HG02571 (cell line): ENCODE measurements around the gene MAGI1.

ENCODE experiments used
- ATAC-seq: cut with Tn5 transposase; IDR thresholded peaks from one replicate; pipeline ENCODE4 v1.9.1; 2021; ENCODE audit warnings: mild to moderate bottlenecking, moderate library complexity; ENCODE audit not compliant: unreplicated experiment

MAGI1 gene

DNA sequence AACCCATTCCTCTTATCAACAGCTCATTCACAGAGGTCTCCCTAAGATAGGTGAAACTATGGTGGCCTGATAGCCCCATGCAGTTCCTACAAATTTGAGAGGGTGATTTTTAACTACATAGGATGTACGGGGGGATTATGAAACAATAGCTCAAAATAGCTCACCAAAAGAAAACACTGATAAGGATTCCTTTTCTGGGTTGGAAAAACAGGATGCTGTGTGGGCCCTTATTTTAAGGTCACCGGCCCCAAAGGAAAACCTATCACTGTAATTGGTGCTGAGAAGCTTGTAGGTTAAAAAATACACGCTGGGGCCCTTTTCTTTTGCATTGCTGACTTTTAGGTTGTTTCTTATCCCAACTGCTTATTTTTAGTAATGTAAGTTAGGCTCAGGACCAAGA, 627.4 kb downstream of the MAGI1 start:
- no peak for ATAC-seq

DNA sequence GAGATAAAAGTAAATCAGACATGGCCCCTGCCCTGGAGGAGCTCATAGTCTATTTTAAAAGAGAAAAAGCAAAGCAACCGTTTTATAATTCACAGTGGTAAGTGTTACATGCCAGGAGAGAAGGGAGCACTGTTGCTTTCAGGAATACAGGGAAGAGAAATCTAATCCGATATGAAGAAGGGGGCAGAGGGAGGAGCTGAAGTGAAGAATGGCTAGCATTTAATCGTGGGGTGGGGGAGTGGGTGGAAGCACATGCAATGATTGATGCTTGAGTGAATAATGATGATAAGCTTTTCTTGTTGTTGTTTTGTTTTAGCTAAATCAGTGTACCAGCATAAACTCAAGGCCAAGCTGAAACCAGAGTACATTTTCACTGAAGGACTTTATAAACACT, 629.5 kb downstream of the MAGI1 start:
- no peak for ATAC-seq

DNA sequence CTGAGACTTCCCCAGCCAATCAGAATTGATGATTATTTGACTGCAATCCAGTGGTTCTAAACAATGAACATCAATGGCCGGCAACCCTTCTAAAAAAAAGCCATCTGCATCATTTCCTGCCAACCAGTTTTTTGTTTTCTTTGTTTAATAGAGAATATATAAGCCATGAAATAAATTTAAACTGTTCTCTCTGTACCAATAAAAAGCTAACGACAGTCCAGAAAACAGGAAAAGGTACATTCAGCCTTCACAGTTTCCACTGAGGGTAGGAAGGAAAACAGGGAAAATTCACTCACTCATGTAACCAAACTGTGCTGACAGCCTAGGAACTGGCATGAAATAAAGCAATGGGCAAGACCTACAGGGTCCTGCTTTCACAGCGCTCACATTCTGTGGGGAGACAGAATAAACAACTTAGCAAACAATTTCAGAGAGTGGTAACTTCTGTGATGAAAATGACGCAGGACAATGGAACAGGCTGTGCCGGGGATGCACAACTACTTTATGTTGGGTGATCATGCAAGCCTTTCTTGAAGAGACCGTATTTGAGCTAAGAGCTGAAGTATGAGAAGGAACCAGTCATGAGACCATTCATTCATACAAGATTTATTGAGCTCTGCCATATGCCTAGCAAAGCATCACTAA, 630.1 kb downstream of the MAGI1 start:
- no peak for ATAC-seq

DNA sequence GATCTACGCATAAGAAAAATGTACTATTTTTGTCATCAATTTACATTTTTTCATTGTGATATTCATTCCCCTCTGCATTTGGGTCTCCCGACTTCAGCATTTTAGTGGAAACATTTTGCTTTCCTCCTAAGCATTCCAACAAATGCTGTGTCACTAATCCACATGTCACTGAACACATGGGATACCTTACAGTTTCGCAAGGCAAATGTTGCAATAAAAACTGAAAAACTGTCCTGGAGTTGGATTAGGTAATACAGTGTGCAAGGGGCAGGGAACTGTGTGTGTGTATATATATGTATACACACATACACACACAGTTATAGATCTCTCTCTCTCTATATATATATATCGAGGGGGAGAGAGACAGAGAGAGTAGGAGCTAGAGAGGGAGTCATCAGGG, 632.2 kb downstream of the MAGI1 start:
- no peak for ATAC-seq

DNA sequence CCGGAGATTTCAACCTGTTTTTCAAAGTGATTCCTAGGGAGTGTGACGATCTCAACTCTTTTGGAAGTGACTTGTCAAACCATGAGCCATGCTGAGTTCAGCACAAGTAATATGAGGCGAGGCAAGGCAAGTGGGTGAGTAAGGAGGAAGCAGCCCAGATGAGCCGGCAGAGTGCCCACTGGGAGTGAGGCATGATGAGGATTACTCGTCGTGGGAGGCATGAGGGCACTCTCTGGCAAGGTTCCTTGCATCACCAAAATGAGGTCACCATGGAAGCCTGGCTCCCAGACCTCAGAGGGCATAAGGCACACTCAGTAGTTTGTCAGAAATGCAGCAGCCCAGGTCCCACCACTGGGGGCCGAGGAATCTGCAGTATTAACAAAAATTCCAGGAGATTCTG, 636.1 kb downstream of the MAGI1 start:
- no peak for ATAC-seq

DNA sequence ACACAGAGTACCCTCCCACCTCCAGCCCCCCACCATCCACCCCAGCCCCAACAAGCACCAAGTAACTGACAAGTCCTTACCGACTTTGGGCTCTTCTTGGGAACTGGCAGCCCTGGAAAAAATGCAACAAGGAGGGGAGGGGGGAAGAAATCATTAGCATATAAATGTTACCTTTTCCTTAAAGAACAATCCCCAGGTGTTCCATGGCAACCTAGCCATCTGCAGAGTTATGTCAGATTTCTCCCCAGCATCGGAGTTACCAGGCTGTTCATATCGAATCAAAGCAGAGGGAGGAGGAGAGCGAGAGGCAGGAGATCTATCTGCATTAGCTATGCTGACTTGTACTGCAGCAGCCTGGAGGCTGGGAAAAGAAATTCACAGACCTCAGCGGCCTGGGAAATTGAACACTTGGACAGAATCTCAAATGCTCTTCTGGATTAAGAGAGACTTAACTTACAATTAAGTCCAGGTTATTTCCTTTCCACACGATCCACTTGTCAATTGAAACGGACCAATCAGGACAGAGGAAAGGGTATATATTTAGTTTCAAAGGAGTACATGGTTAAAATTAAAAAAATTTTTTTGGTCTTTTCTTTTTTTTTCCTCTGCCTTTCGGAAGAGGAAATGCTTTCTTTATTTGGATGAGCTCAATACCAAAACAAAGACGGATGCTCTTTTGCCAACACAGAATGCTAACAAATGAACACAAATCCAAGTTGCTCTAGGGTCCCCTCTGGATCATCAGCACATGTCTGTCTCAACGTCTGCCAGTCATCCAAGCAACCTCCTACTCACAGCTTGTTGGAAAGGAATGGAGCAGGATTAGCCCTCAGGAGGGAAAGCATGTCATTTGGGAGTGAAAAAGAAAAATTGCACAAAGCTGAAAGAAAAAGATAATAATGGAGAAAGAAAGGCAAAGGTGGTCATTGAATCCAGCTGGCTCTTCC, 637.1 kb downstream of the MAGI1 start:
- no peak for ATAC-seq

DNA sequence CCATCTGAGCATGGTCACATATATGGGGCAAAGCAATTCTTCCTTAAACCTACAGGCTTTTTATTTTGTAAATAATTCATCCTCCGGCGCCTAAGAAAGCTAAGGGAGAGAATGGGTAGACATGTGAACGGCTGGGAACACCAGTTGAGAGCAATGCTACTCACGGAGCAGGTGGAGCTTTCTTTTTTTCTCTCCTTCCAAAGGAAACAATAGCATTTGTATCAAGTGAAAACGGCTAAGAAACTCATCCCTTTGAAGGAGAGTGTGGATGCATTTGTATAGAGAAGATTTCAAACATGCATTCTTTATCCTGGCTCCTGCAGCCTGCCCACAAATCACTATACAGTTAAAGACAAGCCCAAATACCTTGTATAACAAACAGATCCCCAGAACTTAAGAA, 637.8 kb downstream of the MAGI1 start:
- ATAC-seq: no peak

DNA sequence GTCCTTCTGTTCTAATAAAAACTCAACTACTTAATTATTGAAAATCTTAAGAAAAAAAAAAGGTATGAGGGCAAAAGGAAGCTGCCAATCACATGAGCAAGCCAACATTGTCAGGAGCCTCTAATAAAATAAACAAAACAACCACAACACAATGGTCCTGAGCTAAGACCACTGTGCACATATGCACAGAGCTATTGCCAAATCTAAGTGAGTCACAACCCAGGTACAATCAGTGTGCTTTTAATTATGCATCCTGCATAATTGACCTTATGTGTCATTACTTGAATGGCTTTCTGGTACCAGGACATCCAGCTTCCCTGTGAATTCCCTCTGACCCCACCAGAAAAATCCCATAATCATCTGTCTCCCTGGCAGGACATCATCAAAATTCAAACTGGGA, 639.8 kb downstream of the MAGI1 start:
- no peak for ATAC-seq

DNA sequence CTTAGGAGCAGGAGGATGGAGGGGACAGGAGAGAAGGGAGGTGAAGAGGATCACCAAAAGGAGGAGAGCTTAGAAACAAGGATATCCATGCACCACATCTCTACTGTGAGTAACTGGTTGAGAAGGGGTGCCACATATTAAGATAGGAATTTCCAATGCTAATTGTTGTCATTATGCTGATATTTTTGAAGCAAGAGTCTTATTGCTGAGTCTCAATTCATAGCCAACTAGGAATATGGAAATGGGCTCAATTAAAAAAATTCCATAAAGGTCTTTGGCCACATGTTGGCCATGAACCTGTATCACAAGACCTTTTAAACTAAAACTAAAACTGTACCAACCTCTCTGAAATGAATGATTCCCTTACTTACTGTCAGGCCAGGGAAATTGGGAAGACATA, 642.6 kb downstream of the MAGI1 start:
- no peak for ATAC-seq

DNA sequence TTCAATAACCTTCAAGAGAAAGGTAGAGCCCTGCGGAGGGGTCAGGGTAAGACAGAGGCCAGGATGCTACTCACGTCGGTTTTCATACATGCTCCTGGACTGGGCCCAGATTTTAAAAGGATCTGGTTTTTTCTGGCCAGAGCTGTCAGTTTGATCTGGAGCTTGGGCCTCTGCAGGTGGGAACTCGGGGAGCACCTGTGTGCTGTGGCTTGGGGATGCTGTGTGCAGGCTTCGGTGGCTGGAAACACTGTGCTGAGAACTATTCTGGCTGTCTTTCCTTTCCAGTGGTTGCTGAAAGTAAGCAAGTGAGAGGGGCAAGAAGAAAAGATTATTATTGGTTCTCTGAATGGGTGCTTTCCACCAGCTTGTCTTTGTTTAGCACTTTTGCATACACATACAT, 647.6 kb downstream of the MAGI1 start:
- ATAC-seq: no peak

DNA sequence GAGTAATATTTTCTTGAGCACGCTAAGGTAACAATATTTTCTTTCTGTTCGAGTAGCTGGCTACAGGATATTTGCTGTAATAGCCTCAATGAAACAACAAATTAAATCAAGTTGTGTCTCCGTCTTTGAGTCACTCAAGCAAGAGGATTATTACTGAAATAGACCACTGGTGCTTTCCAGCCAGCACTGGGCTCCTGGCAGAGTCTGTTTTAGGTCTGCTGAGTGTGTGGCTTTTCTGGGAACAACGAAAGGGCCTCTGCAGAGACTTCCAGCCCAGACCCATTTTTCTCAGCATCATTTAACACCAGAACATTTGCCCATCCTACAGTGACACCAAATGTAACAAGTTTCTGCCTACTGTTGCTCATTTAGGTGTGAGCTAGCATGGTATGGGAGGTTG, 652.9 kb downstream of the MAGI1 start:
- no peak for ATAC-seq

DNA sequence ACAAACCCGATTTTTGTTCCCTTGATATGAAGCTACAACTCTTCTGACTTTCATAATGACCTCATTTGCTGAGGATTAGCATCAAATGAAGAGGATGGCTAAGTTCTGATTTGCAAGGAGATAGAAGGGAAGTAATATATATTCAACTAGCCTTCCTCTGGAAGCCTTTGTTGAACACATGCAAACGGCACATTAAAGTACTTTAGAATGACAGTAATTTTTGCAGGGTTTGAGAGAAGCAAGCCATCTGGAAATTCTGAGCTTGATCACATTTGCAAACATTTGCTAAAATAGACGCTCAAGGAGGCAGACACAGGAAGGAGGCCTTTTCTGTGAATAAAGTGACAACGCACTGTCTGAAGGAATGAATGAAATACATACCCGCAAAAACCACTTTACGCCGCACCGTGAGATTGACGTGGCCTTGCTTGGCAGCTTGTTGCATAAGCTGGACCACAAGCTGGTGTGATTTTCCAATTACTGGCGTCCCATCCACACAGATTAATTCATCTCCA, 657.2 kb downstream of the MAGI1 start:
- ATAC-seq: no peak

DNA sequence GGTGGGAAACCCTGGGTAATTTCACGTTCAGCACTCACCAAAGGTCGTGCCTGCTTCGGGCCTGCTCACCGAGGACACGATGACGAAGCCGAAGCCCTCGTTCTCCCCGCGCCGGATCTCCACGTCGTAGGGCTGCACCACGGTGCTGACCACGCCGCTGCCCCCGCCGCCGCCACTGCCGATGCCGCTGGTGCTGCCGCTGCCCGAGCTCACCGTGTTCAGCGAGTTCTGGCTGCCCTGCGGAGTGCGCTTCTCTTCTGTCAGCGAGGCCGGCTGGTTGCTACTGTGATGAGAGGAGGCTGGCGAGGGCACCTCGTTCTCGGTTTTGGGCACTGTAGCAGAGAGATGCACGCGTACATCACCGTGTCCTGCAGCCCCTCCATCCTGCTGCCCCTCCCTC, 659.5 kb downstream of the MAGI1 start:
- ATAC-seq: no peak

DNA sequence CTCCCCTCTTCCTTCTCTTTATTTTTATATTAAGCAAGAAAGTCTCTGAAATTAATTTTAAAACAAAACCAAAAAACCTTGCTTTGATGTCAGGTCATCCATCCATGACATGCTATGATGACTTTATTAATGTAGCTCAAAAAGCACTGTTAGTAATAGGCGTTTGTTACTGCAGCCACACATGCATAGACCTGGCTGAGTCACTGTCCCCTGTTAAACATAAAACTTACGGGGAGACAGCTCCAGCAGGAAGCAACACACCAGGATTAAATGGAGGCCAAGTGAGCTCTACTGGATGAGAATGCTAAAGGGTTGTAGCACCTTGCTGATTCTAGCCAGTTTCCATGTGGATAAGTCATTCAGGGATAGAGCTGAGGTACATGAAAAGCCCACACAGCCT, 661.1 kb downstream of the MAGI1 start:
- ATAC-seq: no peak

DNA sequence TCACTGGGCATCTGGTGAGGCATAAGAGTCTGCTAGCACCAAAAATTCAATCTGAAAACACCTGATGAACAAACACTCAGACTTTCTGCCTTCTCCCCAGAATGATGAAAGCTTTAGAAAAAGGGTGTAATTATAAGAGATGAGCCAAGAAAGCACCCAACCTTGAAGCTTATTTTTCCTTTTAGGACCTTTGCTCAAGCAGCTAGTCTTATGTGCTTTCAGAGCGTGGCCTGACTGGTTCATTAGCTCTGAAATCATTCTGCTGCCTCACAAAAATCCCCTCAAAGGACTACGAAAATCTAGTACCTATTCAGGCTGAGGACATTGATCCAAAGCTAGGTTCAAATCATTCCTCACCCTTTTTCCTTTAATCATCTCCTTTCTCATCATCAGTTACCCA, 662.3 kb downstream of the MAGI1 start:
- ATAC-seq: no peak

DNA sequence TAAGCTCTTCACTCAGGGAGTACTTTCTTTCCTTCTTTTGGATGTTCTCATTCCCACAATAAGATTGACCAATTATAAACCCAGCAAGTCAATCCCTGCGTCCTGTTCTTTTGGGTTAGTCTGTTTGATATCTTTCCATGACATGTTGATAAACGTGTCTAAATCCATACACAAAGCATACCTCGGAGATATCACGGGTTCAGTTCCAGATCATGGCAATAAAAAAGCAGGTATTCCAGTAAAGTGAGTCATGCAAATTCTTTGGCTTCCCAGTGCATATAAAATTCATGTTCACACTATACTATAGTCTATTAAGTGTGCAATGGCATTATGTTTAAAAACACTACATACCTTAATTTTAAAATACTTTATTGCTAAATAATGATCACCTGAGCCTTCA, 667.7 kb downstream of the MAGI1 start:
- no peak for ATAC-seq

DNA sequence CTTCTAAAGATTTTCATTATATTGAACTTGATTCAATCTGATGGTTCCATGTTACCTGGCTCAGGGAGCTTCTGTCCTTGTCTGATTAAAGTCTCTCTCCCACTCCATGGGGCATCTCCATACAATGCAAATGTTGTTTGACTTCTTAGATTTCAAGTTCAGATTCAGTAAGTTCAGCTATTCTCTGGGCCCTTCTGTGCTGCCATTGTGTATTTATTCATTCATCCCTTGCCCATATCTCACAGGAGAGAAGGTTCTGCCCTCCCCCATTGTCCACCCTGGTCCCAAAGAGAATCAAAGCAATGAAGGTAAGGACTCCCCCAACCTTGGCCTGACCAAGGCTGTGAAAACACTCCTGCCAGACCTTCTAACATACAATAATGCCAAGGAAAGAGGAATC, 669.9 kb downstream of the MAGI1 start:
- ATAC-seq: no peak

DNA sequence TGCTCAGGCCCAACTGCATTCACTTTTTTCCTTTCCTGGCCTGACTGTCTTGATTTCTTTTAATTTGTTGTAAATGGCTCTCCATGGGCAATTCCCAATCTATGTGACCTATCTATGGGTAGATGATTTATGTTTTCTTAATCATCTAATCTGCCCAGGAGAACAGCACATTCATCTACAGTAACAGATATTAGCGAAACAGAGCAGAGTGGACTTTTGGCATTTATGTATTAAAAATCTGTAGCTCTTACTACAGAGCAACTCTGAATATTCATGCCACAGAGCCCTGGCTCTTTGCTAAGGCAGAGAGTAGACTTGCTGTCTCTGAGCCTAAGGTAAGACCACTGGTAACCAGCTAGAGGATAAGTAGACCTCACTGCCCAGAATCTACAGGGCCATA, 676.0 kb downstream of the MAGI1 start:
- ATAC-seq: no peak

DNA sequence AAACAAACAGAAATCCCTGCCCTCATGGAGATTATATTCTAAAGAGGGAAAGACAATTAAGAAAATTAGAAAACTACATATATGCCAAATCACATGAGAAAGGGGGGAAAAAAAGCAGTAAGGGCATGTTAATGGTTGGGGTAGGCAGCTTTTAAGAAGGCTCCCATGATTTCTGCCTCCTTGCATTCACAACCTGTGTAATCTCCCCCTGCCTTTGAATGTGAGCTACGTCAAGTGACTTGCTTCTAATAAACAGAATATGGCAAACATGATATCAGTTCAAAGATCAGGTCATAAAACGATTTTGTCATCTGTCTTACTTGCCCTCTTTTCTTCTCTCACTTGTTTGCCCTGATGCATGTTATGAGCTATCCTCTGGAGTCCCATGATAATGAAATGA, 677.3 kb downstream of the MAGI1 start:
- ATAC-seq: no peak

DNA sequence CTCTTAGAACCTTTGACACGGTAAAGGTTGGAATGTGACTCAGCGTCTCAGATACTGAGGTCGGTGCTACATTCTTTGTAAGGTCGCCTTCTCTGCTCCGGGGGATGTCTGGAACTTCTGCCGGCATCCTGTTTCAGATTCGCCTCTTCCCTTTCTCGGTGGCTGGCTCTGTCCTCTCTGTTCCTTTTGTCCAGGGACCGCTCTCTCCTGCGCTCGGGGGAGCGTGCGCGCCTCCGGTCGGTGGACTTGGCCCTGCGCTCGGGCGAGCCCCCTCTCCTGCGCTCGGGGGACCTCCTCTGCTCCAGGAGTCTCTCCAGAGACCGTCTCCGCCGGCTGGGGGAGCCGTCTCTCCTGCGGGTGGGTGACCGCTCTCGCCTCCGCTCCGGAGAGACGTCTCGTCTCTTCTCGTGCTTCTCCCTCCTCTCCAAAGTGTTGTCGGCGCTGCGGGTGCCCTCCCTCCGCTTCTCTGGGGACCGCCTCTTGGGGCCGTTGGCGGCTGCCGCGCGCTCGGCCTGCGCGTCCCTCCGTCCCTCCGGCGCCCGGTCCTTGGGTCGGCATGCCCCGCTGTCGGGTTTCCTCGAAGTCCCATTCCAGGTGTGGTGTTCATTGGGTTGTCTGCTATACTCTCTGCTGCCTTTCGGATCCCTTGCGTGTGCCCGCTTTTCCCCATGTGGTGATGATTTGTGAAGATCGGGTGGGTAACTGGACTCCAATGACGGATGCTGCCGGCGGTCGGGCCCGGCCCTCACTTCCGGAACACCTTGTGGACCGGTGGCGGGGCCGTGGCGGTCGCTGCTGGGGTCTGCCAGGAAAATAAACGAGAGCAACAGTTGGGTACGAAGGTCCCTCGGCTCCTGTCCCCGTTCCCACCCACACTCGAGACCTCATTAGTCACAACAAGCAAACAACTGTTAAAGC, 682.1 kb downstream of the MAGI1 start:
- ATAC-seq: no peak

DNA sequence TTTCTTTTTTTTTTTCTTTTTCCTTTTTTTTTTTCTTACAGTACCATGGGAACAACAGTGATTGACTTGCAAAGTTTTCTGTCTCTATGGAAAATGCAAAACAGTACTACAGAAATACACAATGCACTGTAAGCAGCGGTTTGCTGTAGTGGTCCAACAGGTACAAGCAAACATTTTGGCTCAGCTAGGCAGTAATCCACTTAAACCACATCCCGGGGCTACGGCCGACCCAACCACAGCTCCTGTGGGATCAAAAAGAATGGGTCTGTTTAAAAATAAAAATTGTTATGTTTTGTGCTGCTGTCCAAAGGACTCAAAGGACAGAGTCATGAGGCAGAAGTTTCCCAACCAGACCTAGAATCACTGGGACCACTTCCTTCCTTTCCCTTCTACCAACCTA, 683.8 kb downstream of the MAGI1 start:
- no peak for ATAC-seq
